Upper lobe of right lung (tissue), 1 donor: Measurements from ENCODE around the gene SPX. TPM values are rescaled to one million over a fixed set of nuclear protein-coding genes. Genes with fewer than 3 reads are reported as not detected.

Source experiments
- ATAC-seq: fragments of 200-7000 bp; cut with Tn5 transposase; one replicate; pipeline ENCODE4 v1.9.1; 2020; ENCODE audit warnings: mild to moderate bottlenecking, moderate library complexity
- DNase-seq: peaks from one replicate; pipeline ENCODE4 v3.0.0-alpha.2; 2020
- H3K27ac ChIP-seq: fragments of 200-600 bp; one replicate; pipeline ENCODE4 v1.8.0; 2022
- H3K27me3 ChIP-seq: fragments of 200-600 bp; one replicate; pipeline ENCODE4 v1.8.0; 2022; ENCODE audit warnings: mild to moderate bottlenecking
- H3K36me3 ChIP-seq: fragments of 200-600 bp; one replicate; pipeline ENCODE4 v1.8.0; 2022
- H3K4me1 ChIP-seq: fragments of 200-600 bp; one replicate; pipeline ENCODE4 v1.8.0; 2022
- H3K4me3 ChIP-seq: fragments of 200-600 bp; one replicate; pipeline ENCODE4 v1.8.0; 2022; ENCODE audit warnings: mild to moderate bottlenecking
- H3K9me3 ChIP-seq: fragments of 200-600 bp; one replicate; pipeline ENCODE4 v1.8.0; 2022
- CTCF ChIP-seq: fragments of 200-600 bp; IDR thresholded peaks from one replicate; pipeline ENCODE4 v1.8.0; 2022; ENCODE audit warnings: antibody characterized with exemption
- intact Hi-C: fragments of 100-400 bp; cut with DNase I; formaldehyde crosslinking; loops from one replicate; pipeline ENCODE4 v1.11.0; 2022
- long read RNA-seq: library from polyadenylated mRNA; unstranded; transcript quantifications from one replicate; pipeline ENCODE4 v2.0.0, GENCODE V29; 2021
- total RNA-seq: library from RNA; stranded (reverse); fragmentation: NEBNext Ultra II Directional; extraction: Animal tissue kit (Norgen Biotek cat#: 25700); gene quantifications from one replicate; pipeline ENCODE4 v1.2.1, GENCODE V29; 2021
- donor health status: DM: no; HTN: yes; CAD: no; lungs with severe emphysema.

The SPX gene
- total RNA-seq = 1.7 TPM
- long read RNA-seq = 0 reads

- H3K27me3 ChIP-seq = no peaks in the 10 kb centered on the region
- no peak for DNase-seq
- no peak within 1 kb of the TSS for H3K27ac ChIP-seq
- TF ChIP-seq CTCF = no peak
- H3K4me3 ChIP-seq = peak within 1 kb of the TSS; percentile 58
- H3K36me3 ChIP-seq = no peaks in the 10 kb centered on the region
- H3K9me3 ChIP-seq = no peaks in the 10 kb centered on the region
- no peak for ATAC-seq
- H3K4me1 ChIP-seq = no peaks in the 10 kb centered on the region
- intact Hi-C loops = no loop called here
Measured at GRCh38 chr12:21526053-21526452, at the start of gene SPX. TSS of gene SPX (plus strand) at chr12:21526296. CDS start at chr12:21526473, 177 bp downstream.

GRCh38 chr12:21476949-21477348 is 49.1 kb upstream of the SPX start:
- Histone ChIP-seq H3K4me1 (no peaks in the 10 kb centered on the region), H3K4me3 (no peak overlapping the region), H3K27ac (no peak overlapping the region), H3K9me3 (no peaks in the 10 kb centered on the region), H3K36me3 (peaks cover 93% of the 10 kb centered on the region), H3K27me3 (no peaks in the 10 kb centered on the region)
- no peak for ATAC-seq
- DNase-seq = no peak
- no peak for TF ChIP-seq CTCF
- intact Hi-C loops = no loop called here

- TF ChIP-seq CTCF = no peak
- Histone ChIP-seq H3K9me3 (no peaks in the 10 kb centered on the region), H3K36me3 (peaks cover 87% of the 10 kb centered on the region), H3K27ac (no peak overlapping the region), H3K27me3 (no peaks in the 10 kb centered on the region), H3K4me1 (no peaks in the 10 kb centered on the region), H3K4me3 (no peak overlapping the region)
- ATAC-seq = no peak
- intact Hi-C loops = no loop called here
- no peak for DNase-seq
Measured at GRCh38 chr12:21478756-21479455, 47.2 kb upstream of the SPX start.

GRCh38 chr12:21483531-21483930 is 42.6 kb upstream of the SPX start:
- DNase-seq (no peak), ATAC-seq (no peak)
- no peaks in the 10 kb centered on the region for H3K27me3 ChIP-seq
- no peaks in the 10 kb centered on the region for H3K4me1 ChIP-seq
- no peak for TF ChIP-seq CTCF
- no peak overlapping the region for H3K27ac ChIP-seq
- H3K4me3 ChIP-seq = no peak overlapping the region
- H3K9me3 ChIP-seq = no peaks in the 10 kb centered on the region
- intact Hi-C loops = no loop called here
- H3K36me3 ChIP-seq = peaks cover 63% of the 10 kb centered on the region

GRCh38 chr12:21485998-21486397 is 40.1 kb upstream of the SPX start:
- intact Hi-C loops = no loop called here
- no peak for ATAC-seq
- no peak for DNase-seq
- Histone ChIP-seq H3K4me3 (no peak overlapping the region), H3K27ac (no peak overlapping the region), H3K9me3 (no peaks in the 10 kb centered on the region), H3K27me3 (no peaks in the 10 kb centered on the region), H3K36me3 (peaks cover 61% of the 10 kb centered on the region), H3K4me1 (no peaks in the 10 kb centered on the region)
- TF ChIP-seq CTCF = no peak

GRCh38 chr12:21499765-21500164 is 26.3 kb upstream of the SPX start:
- no peak for TF ChIP-seq CTCF
- Histone ChIP-seq H3K9me3 (no peaks in the 10 kb centered on the region), H3K4me3 (no peak overlapping the region), H3K4me1 (peaks cover 36% of the 10 kb centered on the region), H3K27ac (no peak overlapping the region), H3K36me3 (peaks cover 42% of the 10 kb centered on the region), H3K27me3 (no peaks in the 10 kb centered on the region)
- ATAC-seq = no peak
- DNase-seq = no peak
- intact Hi-C loops = no loop called here
